ENCODE data around the gene U2AF1L4. TPM values are rescaled to one million over a fixed set of nuclear protein-coding genes. Genes with fewer than 3 reads are reported as not detected.

U2AF1L4 gene
- total and polyA plus RNA-seq, 2 donors (not counting 1 experiment from before 2014, with no cell fraction given), result 62.1 to 89.7 TPM

DNA sequence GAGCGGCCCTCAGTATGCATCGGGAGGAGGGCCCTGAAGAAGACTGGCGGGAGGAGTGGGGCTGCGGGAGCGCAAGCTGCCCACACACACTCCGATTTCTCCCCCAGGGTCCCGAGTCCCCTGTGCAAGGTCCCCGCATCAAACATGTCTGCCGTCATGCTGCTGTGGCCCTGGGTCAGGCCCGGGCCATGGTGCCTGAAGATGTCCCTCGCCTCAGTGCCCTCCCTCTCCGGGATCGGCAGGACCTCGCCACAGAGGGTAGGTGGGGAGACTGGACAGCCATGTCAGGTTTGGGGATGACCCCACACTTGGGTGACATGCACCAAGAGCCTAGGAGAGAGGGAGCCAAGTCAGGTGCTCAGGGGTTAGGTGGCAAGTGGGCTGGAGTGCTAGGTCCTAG lies 22.8 kb downstream of the U2AF1L4 start:
- H3K4me1 ChIP-seq (ENCODE audit: control insufficient read depth in 2 of 2, insufficient read depth in 2 of 2, low read length in 2 of 2), result peaks cover 8 to 15% of the 10 kb centered on the region in 2 donors
- intact Hi-C loops (cut with micrococcal nuclease), result no loop called here
- Mint-ChIP-seq H3K4me3 (no peak overlapping the region), H3K9me3 (ENCODE audit: insufficient read depth) (no peaks in the 10 kb centered on the region), H3K27ac (no peak overlapping the region), H3K4me1 (peaks cover 19% of the 10 kb centered on the region), H3K27me3 (no peaks in the 10 kb centered on the region)
- no peak overlapping the region for H2AFZ ChIP-seq (ENCODE audit: insufficient read depth, low read depth, low read length, poor library complexity, severe bottlenecking)
- peaks cover 2 to 71% of the 10 kb centered on the region in 2 experiments for H3K36me3 ChIP-seq (replicated peaks in 1 of 2; ENCODE audit: control extremely low read depth in 1 of 2, control insufficient read depth in 1 of 2, extremely low read depth in 1 of 2, insufficient read depth in 2 of 2, low read length in 1 of 2)
- TF ChIP-seq, protein P1, sequence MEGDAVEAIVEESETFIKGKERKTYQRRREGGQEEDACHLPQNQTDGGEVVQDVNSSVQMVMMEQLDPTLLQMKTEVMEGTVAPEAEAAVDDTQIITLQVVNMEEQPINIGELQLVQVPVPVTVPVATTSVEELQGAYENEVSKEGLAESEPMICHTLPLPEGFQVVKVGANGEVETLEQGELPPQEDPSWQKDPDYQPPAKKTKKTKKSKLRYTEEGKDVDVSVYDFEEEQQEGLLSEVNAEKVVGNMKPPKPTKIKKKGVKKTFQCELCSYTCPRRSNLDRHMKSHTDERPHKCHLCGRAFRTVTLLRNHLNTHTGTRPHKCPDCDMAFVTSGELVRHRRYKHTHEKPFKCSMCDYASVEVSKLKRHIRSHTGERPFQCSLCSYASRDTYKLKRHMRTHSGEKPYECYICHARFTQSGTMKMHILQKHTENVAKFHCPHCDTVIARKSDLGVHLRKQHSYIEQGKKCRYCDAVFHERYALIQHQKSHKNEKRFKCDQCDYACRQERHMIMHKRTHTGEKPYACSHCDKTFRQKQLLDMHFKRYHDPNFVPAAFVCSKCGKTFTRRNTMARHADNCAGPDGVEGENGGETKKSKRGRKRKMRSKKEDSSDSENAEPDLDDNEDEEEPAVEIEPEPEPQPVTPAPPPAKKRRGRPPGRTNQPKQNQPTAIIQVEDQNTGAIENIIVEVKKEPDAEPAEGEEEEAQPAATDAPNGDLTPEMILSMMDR (IDR thresholded peaks at IDR 0.05), result no peak
- no peak for TF ChIP-seq EZH2 (IDR thresholded peaks at IDR 0.05; ENCODE audit: borderline replicate concordance, insufficient read depth, low read depth, low read length, poor library complexity, severe bottlenecking)
- no peaks in the 10 kb centered on the region for H3K9me3 ChIP-seq (ENCODE audit: control extremely low read depth in 1 of 3, control insufficient read depth in 2 of 3, insufficient read depth in 1 of 3, low read length in 2 of 3)
- ChIA-PET CTCF (no interaction called here), POLR2A (interaction anchor here (0.6 kb wide), 1 partner anchor 410 kb away, joined by 8 read pairs; no protein-coding TSS in a partner anchor)
- H3K4me2 ChIP-seq (replicated peaks; ENCODE audit: low read depth, low read length, poor library complexity, severe bottlenecking), result no peak overlapping the region
- no peak for ATAC-seq (ENCODE audit: low read depth)
- DNase-seq, result no peak
- no peak overlapping the region for H3K27ac ChIP-seq (ENCODE audit: low read length in 2 of 2)
- 94% methylated on average over 13 of the region's 14 CpGs for WGBS (ENCODE audit: insufficient coverage)
- H3K79me2 ChIP-seq (ENCODE audit: control insufficient read depth, insufficient read depth, low read length), result peaks cover 81% of the 10 kb centered on the region
- H3K9ac ChIP-seq (ENCODE audit: low read length), result no peak overlapping the region
- peaks cover 66% of the 10 kb centered on the region for H4K20me1 ChIP-seq (ENCODE audit: control insufficient read depth, insufficient read depth, low read length, poor library complexity, severe bottlenecking)
- H3K27me3 ChIP-seq (replicated peaks in 1 of 4; ENCODE audit: control extremely low read depth in 1 of 4, control insufficient read depth in 3 of 4, insufficient read depth in 4 of 4, low read length in 3 of 4), result no peaks in the 10 kb centered on the region
- H3K4me3 ChIP-seq (ENCODE audit: control extremely low read depth in 1 of 5, extremely low read depth in 1 of 5, insufficient read depth in 1 of 5, low read depth in 2 of 5, low read length in 4 of 5), result no peak overlapping the region

DNA sequence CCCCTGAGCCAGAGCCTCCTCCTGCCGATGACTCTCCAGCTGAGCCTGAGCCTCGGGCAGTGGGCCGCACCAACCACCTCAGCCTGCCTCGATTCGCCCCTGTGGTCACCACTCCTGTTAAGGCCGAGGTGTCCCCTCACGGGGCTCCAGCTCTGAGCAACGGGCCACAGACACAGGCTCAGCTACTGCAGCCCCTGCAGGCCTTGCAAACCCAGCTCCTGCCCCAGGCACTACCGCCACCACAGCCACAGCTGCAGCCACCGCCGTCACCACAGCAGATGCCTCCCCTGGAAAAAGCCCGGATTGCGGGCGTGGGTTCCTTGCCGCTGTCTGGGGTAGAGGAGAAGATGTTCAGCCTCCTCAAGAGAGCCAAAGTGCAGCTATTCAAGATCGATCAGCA lies 23.8 kb downstream of the U2AF1L4 start:
- ATAC-seq (ENCODE audit: low read depth), result no peak
- peaks cover 25% of the 10 kb centered on the region for H3K4me1 Mint-ChIP-seq
- CTCF ChIA-PET, result no interaction called here
- Histone ChIP-seq H3K36me3 (replicated peaks in 1 of 2; ENCODE audit: control extremely low read depth in 1 of 2, control insufficient read depth in 1 of 2, extremely low read depth in 1 of 2, insufficient read depth in 2 of 2, low read length in 1 of 2) (peaks cover 2 to 63% of the 10 kb centered on the region in 2 experiments), H3K9ac (ENCODE audit: low read length) (no peak overlapping the region), H3K9me3 (ENCODE audit: control extremely low read depth in 1 of 3, control insufficient read depth in 2 of 3, insufficient read depth in 1 of 3, low read length in 2 of 3) (no peaks in the 10 kb centered on the region), H3K4me1 (ENCODE audit: control insufficient read depth in 2 of 2, insufficient read depth in 2 of 2, low read length in 2 of 2) (peaks cover 9 to 22% of the 10 kb centered on the region in 2 donors), H4K20me1 (ENCODE audit: control insufficient read depth, insufficient read depth, low read length, poor library complexity, severe bottlenecking) (peaks cover 64% of the 10 kb centered on the region), H3K4me3 (ENCODE audit: control extremely low read depth in 1 of 5, extremely low read depth in 1 of 5, insufficient read depth in 1 of 5, low read depth in 2 of 5, low read length in 4 of 5) (no peak overlapping the region), H3K79me2 (ENCODE audit: control insufficient read depth, insufficient read depth, low read length) (peaks cover 76% of the 10 kb centered on the region), H2AFZ (ENCODE audit: insufficient read depth, low read depth, low read length, poor library complexity, severe bottlenecking) (no peak overlapping the region), H3K27ac (ENCODE audit: low read length in 2 of 2) (no peak overlapping the region), H3K4me2 (replicated peaks; ENCODE audit: low read depth, low read length, poor library complexity, severe bottlenecking) (no peak overlapping the region), H3K27me3 (replicated peaks in 1 of 4; ENCODE audit: control extremely low read depth in 1 of 4, control insufficient read depth in 3 of 4, insufficient read depth in 4 of 4, low read length in 3 of 4) (no peaks in the 10 kb centered on the region)
- 97% methylated on average over 14 of the region's 16 CpGs for WGBS (ENCODE audit: insufficient coverage)
- intact Hi-C loops (cut with micrococcal nuclease), result no loop called here
- no peaks in the 10 kb centered on the region for H3K27me3 Mint-ChIP-seq
- no peak overlapping the region for H3K4me3 Mint-ChIP-seq
- POLR2A ChIA-PET, result no interaction called here
- H3K9me3 Mint-ChIP-seq (ENCODE audit: insufficient read depth), result no peaks in the 10 kb centered on the region
- H3K27ac Mint-ChIP-seq, result no peak overlapping the region
- DNase-seq, result no peak
- no peak for TF ChIP-seq EZH2 (IDR thresholded peaks at IDR 0.05; ENCODE audit: borderline replicate concordance, insufficient read depth, low read depth, low read length, poor library complexity, severe bottlenecking)
- TF ChIP-seq, protein P1 (IDR thresholded peaks at IDR 0.05), result no peak
